Nephron (organoid): Measurements from ENCODE around the gene BAHCC1.
A peak's percentile ranks its signal among the peaks of the same experiment; 100 is the strongest.

Experiments used
- H3K27ac Mint-ChIP-seq, 3 experiments: 2 replicates each; pipeline ENCODE4 v1.8.0; 2020; ENCODE audit warnings: mixed read lengths in 3 of 3, mild to moderate bottlenecking in 2 of 3, moderate library complexity in 1 of 3
- H3K27me3 Mint-ChIP-seq: 2 replicates; pipeline ENCODE4 v1.8.0; 2021; ENCODE audit warnings: low read depth, mild to moderate bottlenecking, moderate library complexity, mixed read lengths
- H3K36me3 Mint-ChIP-seq: 2 replicates; pipeline ENCODE4 v1.8.0; 2020; ENCODE audit warnings: low read depth, mixed read lengths
- H3K4me1 Mint-ChIP-seq: 2 replicates; pipeline ENCODE4 v1.8.0; 2020; ENCODE audit warnings: mixed read lengths
- H3K4me3 Mint-ChIP-seq, 3 experiments: 2 replicates each; pipeline ENCODE4 v1.8.0; 2020; ENCODE audit warnings: mild to moderate bottlenecking in 3 of 3, mixed read lengths in 3 of 3, moderate library complexity in 2 of 3
- H3K9me3 Mint-ChIP-seq: 2 replicates; pipeline ENCODE4 v1.8.0; 2020; ENCODE audit warnings: mixed read lengths
- CTCF ChIP-seq, 3 experiments: fragments of 200-600 bp; sonication (generic); IDR thresholded peaks; one replicate each; pipeline ENCODE4 v1.5.0; 2021; ENCODE audit warnings: antibody characterized with exemption in 3 of 3; ENCODE audit not compliant: unreplicated experiment in 3 of 3

Gene BAHCC1

GRCh38 chr17:81488276-81488860 is 93.1 kb downstream of the BAHCC1 start:
- Mint-ChIP-seq H3K36me3 (no peaks in the 10 kb centered on the region), H3K9me3 (no peaks in the 10 kb centered on the region), H3K4me1 (peaks cover 27% of the 10 kb centered on the region), H3K27ac (no peak overlapping the region), H3K4me3 (peak overlapping the region in 1 of 3 experiments; percentile 17), H3K27me3 (peaks cover 21% of the 10 kb centered on the region)
- TF ChIP-seq CTCF (IDR thresholded peaks at IDR 0.05; ENCODE audit: unreplicated experiment in 3 of 3) = no peak

GRCh38 chr17:81489012-81489997 is 94.0 kb downstream of the BAHCC1 start:
- Mint-ChIP-seq H3K4me3 (peak overlapping the region; percentile 81 to 90 (median 83)), H3K4me1 (peaks cover 27% of the 10 kb centered on the region), H3K36me3 (no peaks in the 10 kb centered on the region), H3K27me3 (peaks cover 21% of the 10 kb centered on the region), H3K9me3 (no peaks in the 10 kb centered on the region), H3K27ac (peak overlapping the region; percentile 83 to 95 (median 92))
- no peak for TF ChIP-seq CTCF (IDR thresholded peaks at IDR 0.05; ENCODE audit: unreplicated experiment in 3 of 3)

- Mint-ChIP-seq H3K9me3 (no peaks in the 10 kb centered on the region), H3K4me1 (peaks cover 36% of the 10 kb centered on the region), H3K27me3 (peaks cover 25% of the 10 kb centered on the region), H3K4me3 (peak overlapping the region; percentile 81 to 90 (median 83)), H3K27ac (peak overlapping the region; percentile 83 to 95 (median 92)), H3K36me3 (no peaks in the 10 kb centered on the region)
- TF ChIP-seq CTCF (IDR thresholded peaks at IDR 0.05; ENCODE audit: unreplicated experiment in 3 of 3) = no peak
Measured at GRCh38 chr17:81489998-81490992, 95.0 kb downstream of the BAHCC1 start.

GRCh38 chr17:81491181-81491581 is 95.9 kb downstream of the BAHCC1 start:
- Mint-ChIP-seq H3K27ac (peak overlapping the region; percentile 23 to 62 (median 26)), H3K4me1 (peaks cover 33% of the 10 kb centered on the region), H3K9me3 (no peaks in the 10 kb centered on the region), H3K27me3 (peaks cover 25% of the 10 kb centered on the region), H3K36me3 (no peaks in the 10 kb centered on the region), H3K4me3 (peak overlapping the region in 2 of 3 experiments; percentile 34 to 50)
- TF ChIP-seq CTCF (IDR thresholded peaks at IDR 0.05; ENCODE audit: unreplicated experiment in 3 of 3) = no peak

GRCh38 chr17:81491761-81492160 is 96.5 kb downstream of the BAHCC1 start:
- Mint-ChIP-seq H3K4me1 (peaks cover 29% of the 10 kb centered on the region), H3K27ac (peak overlapping the region in 1 of 3 experiments; percentile 72), H3K4me3 (no peak overlapping the region), H3K9me3 (no peaks in the 10 kb centered on the region), H3K27me3 (peaks cover 25% of the 10 kb centered on the region), H3K36me3 (no peaks in the 10 kb centered on the region)
- TF ChIP-seq CTCF (IDR thresholded peaks at IDR 0.05; ENCODE audit: unreplicated experiment in 3 of 3) = no peak
